ENCODE data around the gene TEP1. TPM values are rescaled to one million over a fixed set of nuclear protein-coding genes. Genes with fewer than 3 reads are reported as not detected.
A peak's percentile ranks its signal among the peaks of the same experiment; 100 is the strongest.
"Not testable (repeated sequence)": the region's sequence is repeated elsewhere in the genome, so short reads cannot be mapped to it uniquely, and the experiment has no call there.

TEP1 gene
- total RNA-seq, 2 experiments from 2014 or later: 60.7 to 63.5 TPM

DNA sequence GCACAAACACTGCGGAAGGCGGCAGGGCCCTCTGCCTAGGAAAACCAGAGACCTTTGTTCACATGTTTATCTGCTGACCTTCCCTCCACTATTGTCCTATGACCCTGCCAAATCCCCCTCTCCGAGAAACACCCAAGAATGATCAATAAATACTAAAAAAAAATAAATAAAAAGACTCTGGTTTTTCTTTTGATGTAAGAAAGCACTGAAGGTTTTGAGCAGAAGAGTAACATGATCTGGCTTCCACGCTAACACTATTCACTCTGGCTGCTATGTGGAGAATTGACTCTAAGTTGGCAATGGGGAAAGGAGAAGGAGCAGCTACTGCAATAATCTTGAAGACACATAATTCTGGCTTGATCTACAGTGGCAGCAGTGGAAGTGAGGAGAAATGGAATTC lies 30.3 kb upstream of the TEP1 start:
- H3K27me3 Mint-ChIP-seq, CTCF ChIA-PET, H3K27ac Mint-ChIP-seq, POLR2A ChIA-PET, H3K4me3 Mint-ChIP-seq, DNase-seq, H3K9me3 Mint-ChIP-seq: not testable (repeated sequence)
- Mint-ChIP-seq H3K4me1 (peaks cover 14% of the 10 kb centered on the region), H3K36me3 (ENCODE audit: low read depth) (peaks cover 21% of the 10 kb centered on the region)

- no peak overlapping the region for H3K4me3 Mint-ChIP-seq
- ChIA-PET CTCF (no interaction called here), POLR2A (interaction anchor here (1.0 kb wide), 1 partner anchor 13 kb away, joined by 7 read pairs; the partner anchor contains the start of genes APEX1 and OSGEP)
Observed at GRCh38 chr14:20441461-20441860, 28.2 kb upstream of the TEP1 start.

DNA sequence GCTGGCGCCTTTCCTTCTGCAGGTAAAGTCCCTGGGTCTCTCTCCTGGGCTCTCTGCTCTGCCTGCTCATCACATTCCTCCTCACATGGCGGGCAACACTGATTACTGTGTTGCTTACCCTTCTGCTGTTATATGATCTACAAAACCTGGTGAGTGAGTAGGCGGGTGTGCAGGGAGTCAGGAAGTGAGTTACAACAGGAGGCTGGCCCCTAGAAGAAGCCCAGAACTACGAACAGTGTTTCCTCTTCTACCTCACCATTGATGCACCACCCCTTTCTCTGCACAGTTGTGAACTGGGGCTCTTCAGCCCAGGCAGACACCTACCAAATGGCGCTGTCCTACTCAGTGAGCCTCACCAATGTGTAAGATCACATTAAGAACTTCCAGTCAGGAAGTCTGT lies 27.6 kb upstream of the TEP1 start:
- POLR2A ChIA-PET: interaction anchor here (1.0 kb wide), 1 partner anchor 14 kb away, joined by 7 read pairs; the partner anchor contains the start of genes APEX1 and OSGEP
- CTCF ChIA-PET: no interaction called here
- H3K9me3 Mint-ChIP-seq: no peaks in the 10 kb centered on the region
- peaks cover 14% of the 10 kb centered on the region for H3K4me1 Mint-ChIP-seq
- DNase-seq: no peak
- no peak overlapping the region for H3K27ac Mint-ChIP-seq
- H3K36me3 Mint-ChIP-seq (ENCODE audit: low read depth): peaks cover 5% of the 10 kb centered on the region
- H3K27me3 Mint-ChIP-seq: peaks cover 4% of the 10 kb centered on the region
- H3K4me3 Mint-ChIP-seq: no peak overlapping the region

More at GRCh38 chr14:20441461-20441860, 28.2 kb upstream of the TEP1 start:
- Mint-ChIP-seq H3K27ac (no peak overlapping the region), H3K4me1 (peaks cover 14% of the 10 kb centered on the region), H3K36me3 (ENCODE audit: low read depth) (peaks cover 5% of the 10 kb centered on the region), H3K9me3 (no peaks in the 10 kb centered on the region), H3K27me3 (peaks cover 4% of the 10 kb centered on the region)
- DNase-seq: no peak

DNA sequence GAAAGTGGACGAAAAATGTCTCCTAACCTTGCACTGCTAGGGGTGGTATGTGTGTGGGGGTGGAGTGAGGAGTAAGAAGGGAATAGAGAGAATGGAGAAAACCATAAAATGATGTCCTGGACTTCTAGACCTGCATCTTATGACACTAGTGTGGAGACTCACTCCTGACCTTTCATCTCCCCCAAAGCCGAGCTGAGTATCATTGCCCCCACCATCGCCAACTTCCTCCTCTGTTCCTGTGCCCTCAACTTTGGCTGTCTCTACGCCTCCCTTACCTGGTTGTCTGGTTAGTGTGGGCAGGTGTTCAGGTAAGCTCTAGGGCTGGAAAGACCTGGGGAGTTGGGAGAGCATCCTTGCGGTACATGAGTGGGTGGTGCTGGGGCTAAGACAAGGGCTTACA lies 27.2 kb upstream of the TEP1 start:
- peaks cover 5% of the 10 kb centered on the region for H3K36me3 Mint-ChIP-seq (ENCODE audit: low read depth)
- peaks cover 14% of the 10 kb centered on the region for H3K4me1 Mint-ChIP-seq
- ChIA-PET POLR2A (no interaction called here), CTCF (no interaction called here)
- no peak overlapping the region for H3K4me3 Mint-ChIP-seq
- H3K9me3 Mint-ChIP-seq: no peaks in the 10 kb centered on the region
- H3K27ac Mint-ChIP-seq: no peak overlapping the region
- no peak for DNase-seq
- H3K27me3 Mint-ChIP-seq: peaks cover 4% of the 10 kb centered on the region

GRCh38 chr14:20438664-20439063 lies 25.4 kb upstream of the TEP1 start:
- POLR2A ChIA-PET: interaction anchor here (1.6 kb wide), 1 partner anchor 16 kb away, joined by 4 read pairs; the partner anchor contains the start of genes APEX1 and OSGEP
- no peaks in the 10 kb centered on the region for H3K9me3 Mint-ChIP-seq

GRCh38 chr14:20436363-20436755 lies 23.1 kb upstream of the TEP1 start:
- no peak overlapping the region for H3K27ac Mint-ChIP-seq
- no peaks in the 10 kb centered on the region for H3K9me3 Mint-ChIP-seq
- H3K27me3 Mint-ChIP-seq: peaks cover 4% of the 10 kb centered on the region
- H3K4me1 Mint-ChIP-seq: peaks cover 10% of the 10 kb centered on the region
- ChIA-PET POLR2A (no interaction called here), CTCF (interaction anchor here (0.7 kb wide), 1 partner anchor 20 kb away, joined by 3 read pairs; no protein-coding TSS in a partner anchor)
- H3K36me3 Mint-ChIP-seq (ENCODE audit: low read depth): no peaks in the 10 kb centered on the region
- no peak overlapping the region for H3K4me3 Mint-ChIP-seq
- DNase-seq: no peak

More at GRCh38 chr14:20438664-20439063, 25.4 kb upstream of the TEP1 start:
- CTCF ChIA-PET: no interaction called here
- H3K36me3 Mint-ChIP-seq (ENCODE audit: low read depth): peaks cover 5% of the 10 kb centered on the region
- peaks cover 14% of the 10 kb centered on the region for H3K4me1 Mint-ChIP-seq
- H3K4me3 Mint-ChIP-seq: no peak overlapping the region
- no peak overlapping the region for H3K27ac Mint-ChIP-seq
- DNase-seq: no peak
- H3K27me3 Mint-ChIP-seq: peaks cover 4% of the 10 kb centered on the region

DNA sequence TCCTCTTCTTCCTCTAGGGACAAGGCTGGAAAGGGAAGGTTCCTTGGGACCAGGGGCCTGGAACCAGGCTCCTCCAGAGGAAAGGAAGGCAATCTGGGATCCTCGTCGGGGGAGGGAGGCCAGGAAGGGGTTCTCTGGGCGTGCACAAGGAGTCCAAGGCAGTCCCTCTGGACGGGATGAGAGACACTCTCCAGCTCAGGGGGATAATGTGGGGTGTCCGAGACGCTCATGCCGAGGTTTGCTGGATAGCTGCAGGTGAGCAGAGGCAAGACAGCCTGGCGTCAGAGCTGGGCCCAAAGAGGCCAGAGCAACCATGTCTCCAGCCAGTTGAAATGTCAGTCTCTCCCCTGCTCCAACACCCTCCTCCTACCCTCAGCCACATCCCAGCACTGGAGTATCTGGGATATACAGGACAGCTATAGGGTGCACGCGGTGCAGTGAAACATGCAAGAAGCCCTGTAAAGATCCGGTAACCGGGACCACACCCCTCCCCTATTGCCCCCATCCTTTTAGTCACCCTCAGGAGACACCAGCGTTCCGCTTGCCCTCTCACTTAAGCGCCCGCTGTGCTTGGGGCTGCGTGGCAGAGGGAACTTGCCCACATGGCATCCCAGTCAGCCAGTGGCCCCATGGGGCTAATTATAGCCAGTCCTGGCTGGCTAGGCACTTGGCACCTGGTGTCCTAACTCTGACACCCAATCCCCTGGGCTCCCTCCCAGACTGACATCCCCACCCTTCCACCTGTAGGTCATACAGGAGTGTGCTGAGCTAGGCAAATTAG lies 22.5 kb upstream of the TEP1 start, which contains the start of gene KLHL33:
Gene KLHL33, minus strand, starts transcription at position 585 of the 781 bp plus-strand sequence. Its CDS starts 355 bp downstream, at position 230.
- no peak within 1 kb of the TSS for H3K27ac Mint-ChIP-seq
- POLR2A ChIA-PET: no interaction called here
- peaks cover 4% of the 10 kb centered on the region for H3K27me3 Mint-ChIP-seq
- no peak within 1 kb of the TSS for H3K4me3 Mint-ChIP-seq
- CTCF ChIA-PET: interaction anchor here (1.4 kb wide), 1 partner anchor 108 kb away, joined by 3 read pairs; no protein-coding TSS in a partner anchor
- no peaks in the 10 kb centered on the region for H3K9me3 Mint-ChIP-seq
- no peak for DNase-seq
- peaks cover 4% of the 10 kb centered on the region for H3K4me1 Mint-ChIP-seq
- no peaks in the 10 kb centered on the region for H3K36me3 Mint-ChIP-seq (ENCODE audit: low read depth)

GRCh38 chr14:20434701-20435581 lies 21.6 kb upstream of the TEP1 start:
- H3K4me3 Mint-ChIP-seq: no peak overlapping the region
- H3K9me3 Mint-ChIP-seq: no peaks in the 10 kb centered on the region
- H3K36me3 Mint-ChIP-seq (ENCODE audit: low read depth): no peaks in the 10 kb centered on the region
- DNase-seq: no peak
- no peaks in the 10 kb centered on the region for H3K4me1 Mint-ChIP-seq
- ChIA-PET CTCF (interaction anchor here (1.4 kb wide), 1 partner anchor 107 kb away, joined by 3 read pairs; no protein-coding TSS in a partner anchor), POLR2A (no interaction called here)
- H3K27me3 Mint-ChIP-seq: peaks cover 3% of the 10 kb centered on the region
- H3K27ac Mint-ChIP-seq: no peak overlapping the region

DNA sequence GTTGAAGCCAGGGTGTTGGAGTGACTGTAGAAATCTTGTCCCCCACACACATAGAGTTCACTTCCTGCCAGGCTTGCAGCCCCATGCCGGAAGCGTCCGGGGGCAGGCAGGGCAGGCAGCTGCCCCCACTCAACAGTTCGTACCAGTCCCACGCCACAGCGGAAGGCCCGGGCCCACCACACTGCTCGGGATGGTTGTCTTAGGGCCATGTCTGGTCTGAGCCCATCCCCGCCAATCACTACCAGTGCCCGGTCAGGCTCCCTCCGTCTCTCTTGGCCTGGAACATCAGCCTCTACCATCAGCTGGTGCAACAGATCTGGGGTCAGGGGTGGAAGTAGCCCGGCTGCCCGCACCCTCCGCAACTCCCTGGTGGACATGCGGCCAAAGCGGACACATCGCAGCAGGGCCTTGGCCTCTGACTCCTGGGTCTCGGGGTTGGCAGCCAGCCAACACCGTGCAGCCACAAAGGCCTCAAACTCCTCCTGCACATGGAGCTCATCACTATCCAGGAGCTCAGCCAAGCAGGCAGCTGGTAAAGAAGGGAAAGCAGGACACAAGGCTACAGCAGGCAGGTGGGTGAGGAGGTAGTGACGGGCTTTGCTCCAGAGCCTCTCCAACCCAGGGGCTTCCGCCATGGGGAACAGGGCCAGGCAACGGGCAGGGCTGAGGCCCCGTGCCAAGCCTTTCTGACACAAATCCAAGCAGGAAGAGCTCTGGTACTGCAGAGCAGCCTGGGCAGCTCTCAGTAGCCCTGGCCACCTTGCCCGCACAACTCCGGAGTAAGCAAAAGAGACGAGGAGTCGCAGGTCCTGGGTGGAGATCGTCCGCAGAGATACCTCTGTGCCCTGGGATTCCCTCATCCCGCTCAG lies 16.7 kb upstream of the TEP1 start:
- Mint-ChIP-seq H3K4me1 (peaks cover 20% of the 10 kb centered on the region), H3K27ac (no peak overlapping the region), H3K27me3 (peaks cover 3% of the 10 kb centered on the region), H3K4me3 (no peak overlapping the region), H3K9me3 (no peaks in the 10 kb centered on the region), H3K36me3 (ENCODE audit: low read depth) (no peaks in the 10 kb centered on the region)
- ChIA-PET POLR2A (interaction anchor here (1.2 kb wide), 1 partner anchor 98 kb away, joined by 3 read pairs; no protein-coding TSS in a partner anchor), CTCF (no interaction called here)
- no peak for DNase-seq

DNA sequence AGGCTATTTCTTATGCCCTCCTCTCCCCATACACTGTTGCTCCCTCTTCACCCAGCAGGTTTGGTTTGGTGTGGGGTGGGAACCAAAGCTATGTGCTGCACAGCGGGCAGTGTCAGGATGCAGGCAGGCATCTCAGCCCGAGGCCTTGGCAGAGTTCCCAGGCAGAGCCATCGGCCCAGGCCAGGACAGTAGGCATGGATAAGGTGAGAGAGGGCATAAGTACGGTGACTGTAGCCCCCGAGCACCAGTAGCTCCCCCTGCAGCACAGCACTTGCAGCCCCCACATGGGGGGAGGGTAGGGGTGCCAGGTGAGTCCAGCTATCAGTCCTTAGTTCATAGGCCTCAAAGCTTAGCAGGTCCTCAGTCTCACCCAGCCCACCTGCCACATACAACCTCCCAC lies 15.5 kb upstream of the TEP1 start:
- Mint-ChIP-seq H3K9me3 (no peaks in the 10 kb centered on the region), H3K4me1 (peaks cover 20% of the 10 kb centered on the region), H3K36me3 (ENCODE audit: low read depth) (no peaks in the 10 kb centered on the region), H3K27me3 (peaks cover 3% of the 10 kb centered on the region), H3K4me3 (no peak overlapping the region), H3K27ac (peak overlapping the region; percentile 36)
- POLR2A ChIA-PET: interaction anchor here (1.8 kb wide), 1 partner anchor 85 kb away, joined by 6 read pairs; the partner anchor contains the start of gene PARP2
- CTCF ChIA-PET: interaction anchor here (1.3 kb wide), 1 partner anchor 13 kb away, joined by 4 read pairs; no protein-coding TSS in a partner anchor
- no peak for DNase-seq

DNA sequence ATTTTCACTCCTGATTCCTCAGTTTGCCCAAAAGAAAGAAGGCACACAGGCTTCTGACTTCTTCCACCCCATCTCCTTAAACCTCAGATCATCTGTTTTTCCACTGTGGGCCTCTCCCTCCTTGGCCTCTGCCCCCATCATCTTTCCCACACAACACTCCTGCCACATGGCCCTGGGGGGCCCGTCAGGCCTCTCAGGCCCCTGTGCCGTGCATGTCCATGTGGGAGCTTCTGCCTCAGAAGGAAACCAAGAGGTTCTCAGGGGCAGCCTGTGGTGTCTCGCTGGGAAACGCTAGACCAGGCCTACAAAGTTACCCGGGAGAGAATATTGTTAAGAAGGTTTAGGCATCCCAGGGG lies 14.7 kb upstream of the TEP1 start:
- POLR2A ChIA-PET: interaction anchor here (1.8 kb wide), 1 partner anchor 85 kb away, joined by 6 read pairs; the partner anchor contains the start of gene PARP2
- no peak overlapping the region for H3K4me3 Mint-ChIP-seq
- H3K4me1 Mint-ChIP-seq: peaks cover 20% of the 10 kb centered on the region
- H3K27me3 Mint-ChIP-seq: peaks cover 3% of the 10 kb centered on the region
- H3K27ac Mint-ChIP-seq: peak overlapping the region; percentile 28
- H3K9me3 Mint-ChIP-seq: no peaks in the 10 kb centered on the region
- DNase-seq: no peak
- no peaks in the 10 kb centered on the region for H3K36me3 Mint-ChIP-seq (ENCODE audit: low read depth)
- CTCF ChIA-PET: interaction anchor here (1.3 kb wide), 1 partner anchor 12 kb away, joined by 4 read pairs; no protein-coding TSS in a partner anchor

Measured in activated CD4-positive, alpha-beta memory T cell treated with anti-CD3 and anti-CD28 coated beads, Interleukin-2, amount 10 ng/mL, durations not matched to agents 7 days and 5 days (primary cell).